ENCODE data around the gene PSMB8.

DNA sequence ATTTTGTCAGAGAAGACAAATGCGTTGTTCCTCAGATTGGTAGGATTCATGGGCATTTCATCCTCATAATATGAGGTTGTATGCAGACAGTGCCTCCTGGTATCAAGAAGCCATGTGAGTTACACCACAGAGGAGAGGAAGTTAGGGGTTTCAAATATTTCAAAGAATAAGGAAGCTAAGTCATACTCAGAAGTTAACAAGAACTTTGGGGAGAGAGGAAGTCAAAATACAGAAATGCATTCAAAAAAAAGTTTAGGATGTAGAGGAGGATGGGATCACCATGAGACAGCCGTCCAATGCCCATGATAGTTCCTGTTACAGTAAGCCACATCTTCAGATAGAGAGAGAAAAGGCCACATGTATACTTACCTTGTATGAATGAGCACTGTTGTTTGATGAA, 49.3 kb downstream of the PSMB8 start:
- no peak for TF ChIP-seq POLR2A (IDR thresholded peaks at IDR 0.05; ENCODE audit: low read length)
- TF ChIP-seq GATA1 (IDR thresholded peaks at IDR 0.05; ENCODE audit: low read depth, low read length), result no peak

Data from erythroblast (primary cell).